GM15510 (cell line): ENCODE results near the gene NOXRED1.

Experiments used
- POLR2A ChIP-seq: IDR thresholded peaks from 3 replicates; pipeline ENCODE4 v1.6.1; 2011; ENCODE audit warnings: borderline replicate concordance; ENCODE audit not compliant: insufficient read length; ENCODE audit errors: extremely low read depth

The NOXRED1 gene

DNA sequence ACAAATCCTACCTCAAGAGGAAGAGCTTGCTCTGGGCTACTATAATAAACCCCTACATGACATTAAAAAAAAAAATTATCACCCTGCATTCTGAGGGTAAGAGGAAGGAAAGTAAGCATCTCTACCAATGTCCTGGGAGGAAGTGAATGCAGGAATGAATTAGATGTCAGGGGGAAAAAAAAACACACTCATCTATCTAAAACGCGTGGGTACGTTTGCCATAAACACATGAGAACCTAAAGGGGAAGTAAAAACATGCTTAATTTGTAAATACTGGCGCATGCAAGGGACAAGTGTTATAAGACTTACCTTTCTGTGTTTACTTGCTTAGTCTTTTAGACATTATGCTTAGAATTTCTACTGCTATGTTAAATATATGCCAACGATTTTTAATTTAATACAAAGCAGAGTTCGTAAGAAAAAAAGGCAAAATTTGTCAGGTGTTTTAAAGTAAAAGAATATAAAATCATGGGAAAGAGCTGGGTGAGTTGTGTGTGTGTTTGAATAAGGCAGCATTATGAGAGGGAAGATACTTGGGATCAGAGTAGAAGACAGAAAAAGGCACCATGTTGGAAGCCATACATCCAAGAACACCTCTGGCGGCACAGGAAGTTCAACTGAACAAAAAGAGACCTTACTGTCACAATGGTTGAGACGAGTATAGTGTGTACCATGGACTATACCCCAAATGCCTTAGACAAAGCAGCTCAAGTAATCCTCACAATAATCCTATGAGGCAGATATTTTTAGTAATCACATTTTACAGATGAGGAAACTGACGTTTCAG, 48.0 kb downstream of the NOXRED1 start:
- no peak for TF ChIP-seq POLR2A

DNA sequence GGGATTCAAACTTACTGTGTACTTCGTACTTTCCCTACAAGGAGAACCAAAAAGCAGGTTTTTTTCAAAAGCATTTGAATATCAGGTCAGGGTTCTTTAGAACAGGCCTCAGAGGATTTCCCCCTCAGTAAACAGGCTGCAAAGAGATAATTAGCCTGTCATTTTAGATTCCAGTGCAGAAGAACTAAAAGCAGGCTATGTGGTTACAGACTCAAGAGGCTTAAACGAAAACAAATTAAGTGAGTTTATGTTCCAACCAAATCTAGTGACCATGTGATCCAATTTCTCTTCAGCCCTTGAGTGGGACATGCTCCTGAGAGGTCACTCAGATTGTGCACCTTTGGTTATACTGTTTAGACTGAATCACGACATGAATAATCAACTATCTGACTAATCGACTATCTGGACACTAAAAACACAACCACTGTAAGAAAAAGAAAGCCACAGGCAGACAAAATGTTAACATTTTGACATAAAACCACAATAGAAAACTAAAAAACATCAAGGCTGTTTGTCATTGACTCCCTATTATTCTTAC, 51.0 kb downstream of the NOXRED1 start:
- TF ChIP-seq POLR2A: no peak

DNA sequence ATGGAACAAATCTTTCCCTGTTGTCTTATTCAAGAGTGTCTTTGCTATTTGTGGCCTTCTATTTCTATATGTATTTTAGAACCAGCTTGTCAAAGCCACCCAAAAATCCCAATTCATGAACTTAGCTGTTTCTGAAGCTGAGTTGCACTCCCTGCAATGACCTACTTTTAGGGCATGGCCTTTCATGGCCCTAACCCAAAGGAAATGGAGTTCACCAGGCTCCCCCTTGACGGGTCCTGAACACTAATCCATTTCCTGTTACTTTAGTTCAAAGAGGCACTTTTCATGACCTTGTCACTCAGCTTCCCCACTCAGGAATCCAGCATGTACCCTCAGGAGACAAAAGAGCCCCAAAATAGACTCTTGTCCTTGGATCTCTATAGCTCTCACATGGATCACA, 54.0 kb downstream of the NOXRED1 start:
- TF ChIP-seq POLR2A: no peak

DNA sequence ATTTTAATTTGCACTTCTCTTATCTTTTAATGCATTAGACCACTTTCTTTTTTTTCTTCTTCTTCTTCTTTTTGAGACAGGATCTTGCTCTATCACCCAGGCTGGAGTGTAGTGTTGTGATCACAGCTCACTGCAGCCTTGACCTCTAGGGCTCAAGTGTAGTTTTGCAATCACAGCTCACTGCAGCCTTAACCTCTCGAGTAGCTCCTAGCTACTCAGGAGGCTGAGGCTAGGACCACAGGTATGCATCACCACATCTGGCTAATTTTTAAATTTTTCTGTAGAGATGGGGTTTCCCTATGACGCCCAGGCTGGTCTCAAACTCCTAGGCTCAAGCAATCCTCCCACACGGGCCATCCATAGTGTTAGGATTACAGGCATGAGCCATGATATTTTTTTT, 59.2 kb downstream of the NOXRED1 start:
- no peak for TF ChIP-seq POLR2A

DNA sequence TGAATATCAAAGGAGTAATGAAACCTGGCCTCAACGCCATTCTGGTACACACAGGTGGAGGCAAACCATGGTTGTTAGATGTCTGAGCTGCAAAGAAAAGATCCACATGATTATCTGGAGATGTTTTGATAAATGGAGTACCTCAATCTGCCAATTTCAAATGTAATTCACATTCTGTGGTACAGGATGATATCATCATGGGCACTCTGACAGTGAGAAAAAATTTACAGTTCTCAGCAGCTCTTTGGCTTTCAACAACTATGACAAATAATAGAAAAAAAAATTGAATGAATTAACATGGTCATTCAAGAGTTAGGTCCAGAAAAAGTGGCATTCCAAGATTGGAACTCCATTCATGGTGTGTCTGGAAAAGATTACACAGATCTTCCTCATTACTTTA, 63.7 kb downstream of the NOXRED1 start:
- TF ChIP-seq POLR2A: no peak

DNA sequence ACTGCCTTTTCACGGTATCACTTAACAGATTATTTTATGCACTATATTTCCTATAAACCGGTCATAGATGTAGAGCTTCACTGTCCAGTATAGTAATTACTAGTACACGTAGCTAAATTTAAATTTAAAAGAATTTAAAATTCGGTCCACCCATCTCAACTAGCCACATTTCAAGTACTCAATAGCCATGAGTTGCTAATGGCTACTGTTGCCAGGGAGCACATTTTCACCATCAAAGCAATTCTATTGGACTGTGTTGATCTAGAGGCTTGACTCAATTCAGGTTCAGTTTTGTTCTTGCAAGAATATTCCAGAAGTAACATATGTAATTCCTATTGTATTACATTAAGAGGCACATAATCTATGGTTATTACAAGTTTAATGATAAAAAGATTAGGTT, 66.4 kb downstream of the NOXRED1 start:
- no peak for TF ChIP-seq POLR2A

DNA sequence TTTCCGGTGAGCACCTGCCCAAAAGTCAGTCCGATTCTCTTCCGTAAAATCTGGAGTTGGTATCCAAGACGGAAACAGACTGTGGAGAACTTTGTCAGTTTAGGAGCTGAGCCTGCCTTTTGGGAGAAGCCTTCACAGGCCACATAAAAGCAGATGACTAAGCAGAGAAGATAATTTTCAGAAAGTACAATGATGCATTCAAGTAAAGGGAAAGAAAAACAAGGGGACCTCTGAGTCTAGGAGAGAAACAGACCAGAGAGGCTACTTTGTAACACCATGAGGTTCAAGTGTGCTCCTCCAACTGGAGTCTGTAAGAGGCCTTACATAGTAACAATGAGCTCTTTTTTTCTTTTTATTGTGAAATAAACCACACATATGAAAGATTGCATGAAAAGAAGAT, 67.5 kb downstream of the NOXRED1 start:
- no peak for TF ChIP-seq POLR2A

GRCh38 chr14:77353469-77354141, 69.7 kb downstream of the NOXRED1 start:
- TF ChIP-seq POLR2A: no peak

GRCh38 chr14:77347751-77348150, 75.6 kb downstream of the NOXRED1 start:
- TF ChIP-seq POLR2A: no peak

GRCh38 chr14:77346495-77346894, 76.8 kb downstream of the NOXRED1 start:
- no peak for TF ChIP-seq POLR2A

- no peak for TF ChIP-seq POLR2A
Observed at GRCh38 chr14:77344377-77344996, 78.8 kb downstream of the NOXRED1 start.
